HG02981 (cell line): ENCODE measurements around the gene ABHD11.
"Not testable (repeated sequence)": the region's sequence is repeated elsewhere in the genome, so short reads cannot be mapped to it uniquely, and the experiment has no call there.

Experiments used
- ATAC-seq: cut with Tn5 transposase; IDR thresholded peaks from one replicate; pipeline ENCODE4 v1.9.1; 2021; ENCODE audit warnings: mild to moderate bottlenecking, moderate library complexity; ENCODE audit not compliant: unreplicated experiment

The ABHD11 gene

GRCh38 chr7:73746378-73746777 is 7.8 kb upstream of the ABHD11 start:
- no peak for ATAC-seq

- no peak for ATAC-seq
These were observed 4.4 kb upstream of the ABHD11 start for GRCh38 chr7:73742753-73743641.

DNA sequence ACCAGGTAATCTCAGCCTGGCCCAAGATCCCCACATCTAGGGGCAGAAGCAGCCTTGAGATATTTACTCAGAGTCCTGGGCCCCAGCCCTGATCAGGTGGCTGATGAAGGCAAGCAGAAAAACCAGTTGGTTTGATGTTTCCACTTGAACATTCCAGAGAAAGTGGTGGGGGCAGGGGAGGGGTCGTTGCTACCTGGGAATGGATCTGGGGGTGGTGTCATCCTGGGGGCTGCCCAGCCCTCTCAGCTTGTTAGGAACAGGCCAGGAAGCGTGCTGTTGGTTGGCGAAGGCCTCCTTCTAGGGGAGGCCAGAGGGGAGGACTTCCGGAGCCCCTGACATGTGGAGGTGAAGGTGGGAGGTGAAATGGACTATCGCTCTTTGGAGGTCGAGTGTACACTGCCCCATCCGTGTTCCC is 3.7 kb upstream of the ABHD11 start:
- ATAC-seq: no peak

GRCh38 chr7:73741600-73741999 is 3.0 kb upstream of the ABHD11 start:
- no peak for ATAC-seq

DNA sequence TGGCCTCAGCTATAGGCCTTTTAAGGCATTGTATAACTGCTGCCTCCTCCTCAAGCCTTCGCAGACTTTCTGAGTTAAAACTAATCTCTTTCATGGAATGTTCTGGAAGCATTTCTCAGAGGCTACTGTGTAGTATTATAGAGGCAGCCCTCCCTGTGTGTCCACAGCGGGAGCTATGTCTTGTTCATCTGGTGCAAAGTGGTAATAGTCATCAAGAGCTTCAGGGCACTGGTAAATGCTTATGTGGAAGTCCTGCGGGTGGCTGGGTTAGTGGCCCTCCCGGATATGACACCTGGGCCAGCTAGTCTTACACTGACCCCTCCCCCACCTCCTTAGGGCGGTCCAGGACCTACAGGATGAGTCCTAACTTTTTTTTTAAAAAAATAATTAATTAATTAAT is 2.2 kb upstream of the ABHD11 start:
- no peak for ATAC-seq

- no peak for ATAC-seq
These were observed 1.6 kb upstream of the ABHD11 start for GRCh38 chr7:73740212-73740611.

DNA sequence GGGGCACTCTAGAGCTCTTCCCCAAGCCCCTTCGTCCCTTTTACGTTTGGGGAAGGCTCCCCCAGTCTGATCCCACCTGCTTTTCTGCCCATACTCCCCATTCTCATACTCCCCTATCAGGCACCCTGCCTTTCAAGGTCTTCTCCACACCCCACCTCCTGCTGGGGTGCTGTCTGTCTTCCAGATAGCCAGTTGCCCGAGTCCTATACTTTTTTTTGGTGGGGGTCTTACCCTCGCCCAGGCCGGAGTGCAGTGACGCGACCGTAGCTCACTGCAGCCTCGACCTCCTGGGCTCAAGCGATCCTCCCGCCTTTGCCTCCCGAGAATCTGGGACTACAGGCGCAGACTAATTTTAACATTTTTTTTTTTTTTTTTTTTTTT is 775 bp upstream of the ABHD11 start:
- ATAC-seq: no peak

DNA sequence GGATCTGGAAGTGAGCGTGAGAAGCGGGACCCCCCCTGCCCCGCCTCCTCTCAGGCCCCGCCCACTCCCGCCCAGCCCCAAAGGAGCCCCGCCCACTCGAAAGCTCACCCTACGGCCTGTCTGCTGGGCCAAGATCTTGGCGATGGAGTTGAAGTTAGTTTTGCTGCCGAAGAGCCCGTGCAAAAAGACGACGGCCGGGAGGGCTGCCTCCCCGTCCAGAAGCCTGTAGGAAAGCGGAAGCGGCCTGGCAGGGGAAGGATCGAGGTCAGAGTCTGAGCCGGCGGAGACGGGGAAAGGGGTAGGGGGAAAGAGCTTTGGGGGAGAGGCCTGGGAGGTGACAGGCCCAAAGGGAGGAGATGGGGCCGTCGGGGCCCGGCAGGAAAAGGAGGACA is 386 bp downstream of the ABHD11 start:
- ATAC-seq: no peak

GRCh38 chr7:73737491-73738219 is 947 bp downstream of the ABHD11 start:
- ATAC-seq: no peak

DNA sequence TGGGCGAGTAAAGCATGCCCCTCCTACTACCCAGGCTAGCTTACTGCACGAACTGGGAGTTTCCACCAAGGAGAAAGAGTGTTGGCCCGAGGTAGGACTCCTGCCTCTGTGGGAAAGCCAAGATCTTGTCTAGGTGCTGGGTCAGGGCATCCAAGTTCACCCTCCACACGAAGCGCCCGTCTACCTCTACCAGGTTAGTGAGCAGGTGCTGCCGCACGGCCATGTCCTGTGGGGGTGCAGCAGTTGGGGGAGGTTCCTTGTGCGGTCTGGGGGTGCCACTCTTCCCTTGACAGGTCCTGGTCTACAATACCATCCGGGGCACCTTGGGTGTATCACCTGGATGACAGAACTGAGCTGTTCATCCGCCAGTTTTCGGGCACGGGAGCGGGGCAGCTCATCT is 1.7 kb downstream of the ABHD11 start:
- no peak for ATAC-seq

GRCh38 chr7:73735528-73735905 is 3.1 kb downstream of the ABHD11 start:
- ATAC-seq: no peak

DNA sequence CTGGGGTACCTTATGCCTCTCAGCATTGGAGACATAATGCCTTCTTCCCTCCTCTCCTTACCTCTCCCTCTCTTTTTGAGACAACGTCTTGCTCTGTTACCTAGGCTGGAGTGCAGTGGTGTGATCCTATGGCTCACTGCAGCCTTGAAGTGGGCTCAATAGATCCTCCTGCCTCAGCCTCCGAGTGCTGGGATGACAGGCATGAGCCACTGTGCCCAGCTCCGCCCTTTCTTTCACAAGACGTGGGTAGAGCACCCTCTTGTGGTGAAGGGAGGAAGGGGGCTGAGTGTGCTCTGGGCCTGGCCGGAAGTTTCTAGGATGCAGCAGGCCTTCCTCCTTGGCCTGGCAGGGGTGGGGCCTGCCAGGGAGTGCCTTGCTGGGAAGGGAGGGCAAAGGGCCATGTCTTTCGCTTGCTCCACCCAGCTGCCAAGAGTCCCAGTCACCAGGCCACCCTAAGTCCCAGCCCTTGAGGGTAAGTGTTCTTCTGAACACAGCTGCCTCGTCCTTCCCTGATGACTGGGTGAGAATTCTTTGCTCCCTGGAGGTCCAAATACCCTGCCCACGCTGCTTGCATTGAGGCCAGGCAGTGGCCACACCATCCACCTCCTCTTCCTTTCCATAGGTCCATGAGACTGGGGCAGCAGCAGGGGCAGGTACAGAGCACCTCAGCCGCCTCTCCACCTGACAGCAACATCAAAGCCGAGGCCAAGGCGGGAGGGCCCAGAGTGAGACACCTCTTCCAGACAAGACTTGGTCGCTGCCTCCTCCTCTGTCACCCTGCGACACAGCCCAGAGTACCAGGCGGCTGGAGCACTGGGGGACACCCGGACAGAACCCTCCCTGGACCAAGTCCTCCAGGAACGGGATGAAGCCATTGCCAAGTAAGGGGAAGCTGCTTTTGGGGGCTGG is 3.7 kb downstream of the ABHD11 start:
- ATAC-seq: no peak

DNA sequence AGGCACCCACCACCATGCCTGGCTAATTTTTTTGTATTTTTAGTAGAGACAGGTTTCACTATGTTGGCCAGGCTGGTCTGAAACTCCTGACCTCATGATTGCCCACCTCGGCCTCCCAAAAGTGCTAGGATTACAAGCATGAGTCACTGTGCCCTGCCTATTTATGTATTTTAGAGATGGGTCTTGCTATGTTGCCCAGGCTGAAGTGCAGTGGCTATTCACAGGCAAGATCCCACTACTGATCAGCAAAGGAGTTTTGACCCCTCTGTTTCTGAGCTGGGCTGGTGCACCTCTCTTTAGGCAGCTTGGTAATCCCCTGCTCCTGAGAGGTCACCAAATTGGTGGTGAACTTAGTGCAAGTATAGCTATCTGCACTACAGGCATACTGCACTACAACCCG is 6.2 kb downstream of the ABHD11 start:
- no peak for ATAC-seq

GRCh38 chr7:73730485-73730884 is 8.1 kb downstream of the ABHD11 start:
- ATAC-seq: no peak

- ATAC-seq: no peak
These were observed 10.1 kb downstream of the ABHD11 start for GRCh38 chr7:73728551-73728950.

DNA sequence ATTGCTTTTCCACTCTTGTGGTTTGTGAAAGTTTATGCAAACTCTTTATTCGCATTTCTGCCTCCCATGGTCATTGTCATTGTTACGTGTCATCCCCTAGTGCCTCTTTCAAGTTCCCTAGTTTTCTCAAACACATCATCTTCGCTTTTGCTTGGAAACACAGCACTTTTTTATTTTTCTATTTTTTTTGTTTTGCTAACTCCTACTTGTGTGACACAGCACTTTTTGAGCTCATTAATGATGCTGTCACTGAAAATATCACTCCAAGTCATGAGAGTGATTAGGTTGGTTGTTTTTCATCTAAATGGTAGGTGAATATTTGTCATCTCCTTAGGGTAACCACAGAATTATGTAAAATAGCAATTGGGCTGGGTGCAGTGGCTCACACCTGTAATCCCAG is 10.7 kb downstream of the ABHD11 start:
- no peak for ATAC-seq

DNA sequence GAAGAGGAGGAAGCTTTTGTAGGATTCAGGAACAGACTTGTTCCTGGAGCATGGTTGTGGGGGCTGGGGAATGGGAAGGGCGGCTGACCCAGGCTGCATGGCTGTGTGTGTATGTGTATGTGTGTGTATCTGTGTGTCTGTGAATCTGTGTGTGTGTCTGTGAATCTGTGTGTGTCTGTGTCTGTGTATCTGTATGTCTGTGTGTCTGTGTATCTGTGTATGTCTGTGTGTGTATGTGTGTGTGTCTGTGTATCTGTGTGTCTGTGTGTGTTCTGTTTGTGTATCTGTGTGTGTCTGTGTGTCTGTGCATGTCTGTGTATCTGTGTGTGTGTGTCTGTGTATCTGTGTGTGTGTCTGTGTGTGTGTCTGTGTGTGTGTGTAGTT is 12.5 kb downstream of the ABHD11 start:
- no peak for ATAC-seq

GRCh38 chr7:73723813-73724212 is 14.8 kb downstream of the ABHD11 start:
- ATAC-seq: no peak

GRCh38 chr7:73722785-73723184 is 15.8 kb downstream of the ABHD11 start:
- ATAC-seq: no peak

DNA sequence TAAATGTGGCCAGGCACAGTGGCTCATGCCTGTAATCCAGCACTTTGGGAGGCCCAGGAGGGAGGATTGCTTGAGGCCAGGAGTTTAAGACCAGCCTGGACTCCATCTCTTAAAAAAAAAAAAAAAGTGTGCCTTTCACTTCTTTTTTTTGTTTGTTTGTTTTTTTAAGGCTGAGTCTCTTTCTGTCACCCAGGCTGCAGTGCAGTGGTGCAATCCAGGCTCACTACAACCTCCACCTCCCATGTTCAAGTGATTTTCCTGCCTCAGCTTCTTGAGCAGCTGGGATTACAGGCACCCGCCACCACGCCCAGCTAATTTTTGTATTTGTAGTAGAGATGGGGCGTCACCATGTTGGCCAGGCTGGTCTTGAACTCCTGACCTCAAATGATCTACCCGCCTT is 16.4 kb downstream of the ABHD11 start:
- ATAC-seq: not testable (repeated sequence)

DNA sequence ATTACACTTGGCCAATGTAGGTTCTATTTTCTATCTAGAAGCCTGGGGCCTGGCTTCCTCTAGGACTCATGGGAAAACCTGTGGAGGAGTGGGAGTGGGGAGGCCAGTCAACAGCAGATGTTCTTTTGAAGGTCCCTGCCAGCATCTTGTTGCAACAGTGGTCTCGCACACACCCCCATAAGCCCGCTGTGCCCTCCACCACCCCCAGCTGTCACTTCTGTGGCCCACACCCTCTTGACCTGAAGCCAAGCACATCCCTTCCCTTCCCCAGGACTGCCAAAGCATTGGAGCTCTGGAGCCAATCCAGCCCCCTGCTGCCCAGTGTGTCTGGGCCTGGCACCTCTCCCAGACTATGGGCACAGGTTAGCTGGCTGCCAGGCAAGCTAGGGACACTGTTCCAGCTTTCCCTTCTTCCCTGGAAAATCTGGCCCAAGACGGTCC is 17.2 kb downstream of the ABHD11 start:
- no peak for ATAC-seq
